ENCODE results near the gene SLC36A3. TPM values are rescaled to one million over a fixed set of nuclear protein-coding genes. Genes with fewer than 3 reads are reported as not detected.

Gene SLC36A3
- total RNA-seq, 1 experiment from 2014 or later: not detected

- no peak overlapping the region for H3K4me3 ChIP-seq
- no peaks in the 10 kb centered on the region for H3K4me1 ChIP-seq
- DNase-seq: no peak
- no peaks in the 10 kb centered on the region; the same call in 1 of the 2 replicates for H3K27me3 ChIP-seq
- H3K36me3 ChIP-seq: no peaks in the 10 kb centered on the region
- H3K9me3 ChIP-seq (replicated peaks): no peaks in the 10 kb centered on the region
- H3K27ac ChIP-seq: no peak overlapping the region
Observed at GRCh38 chr5:151227918-151228447, 75.6 kb downstream of the SLC36A3 start.

Other genes starting within 250 kb of the SLC36A3 start
- 56.3 and 57.4 TPM in 2 replicates for gene TNIP1, start 222.7 kb downstream of the SLC36A3 start, total RNA-seq (2014; rRNA removed; shearing (Covaris generic))
- 385 and 408 TPM in 2 replicates for gene ANXA6, start 146.0 kb downstream of the SLC36A3 start, total RNA-seq (2014; rRNA removed; shearing (Covaris generic))
- gene CCDC69, start 79.7 kb downstream of the SLC36A3 start, total RNA-seq (2014; rRNA removed; shearing (Covaris generic)): 0.08 and 0.10 TPM in 2 replicates
- gene GM2A, start 50.6 kb downstream of the SLC36A3 start, total RNA-seq (2014; rRNA removed; shearing (Covaris generic)): 1.7 and 2.0 TPM in 2 replicates
- not detected in 2 replicates for gene SLC36A2, start 43.8 kb upstream of the SLC36A3 start, total RNA-seq (2014; rRNA removed; shearing (Covaris generic))
- gene SLC36A1, start 143.8 kb upstream of the SLC36A3 start, total RNA-seq (2014; rRNA removed; shearing (Covaris generic)): 9.0 and 9.1 TPM in 2 replicates

Measured in SJCRH30 (cell line).